ENCODE results near the gene GRIK4.
A peak's percentile ranks its signal among the peaks of the same experiment; 100 is the strongest.

GRIK4 gene

DNA sequence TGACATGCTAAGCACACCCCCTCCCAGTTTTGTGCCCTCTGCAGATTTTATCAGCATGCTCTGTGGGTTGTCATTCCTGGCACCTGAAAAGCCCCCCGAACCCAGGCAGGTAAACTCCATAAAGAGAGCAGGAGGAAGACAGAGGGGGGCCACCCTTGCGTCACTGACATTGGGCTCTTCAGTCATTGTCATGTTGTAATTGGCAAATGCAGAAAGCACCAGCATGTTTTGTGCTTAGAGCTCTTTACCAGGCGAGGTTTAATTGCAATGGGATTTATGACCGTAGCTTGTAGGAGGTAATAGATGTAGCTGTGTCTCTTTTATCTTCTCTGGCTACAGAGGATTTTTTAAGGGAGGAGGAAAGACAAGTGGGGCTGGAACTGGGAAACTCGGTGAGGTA is 201.7 kb downstream of the GRIK4 start:
- no peak for TF ChIP-seq Cebpa-rat (IDR thresholded peaks at IDR 0.05)
- Histone ChIP-seq H3K4me3 (no peak overlapping the region), H3K4me2 (peak overlapping the region; percentile 87), H3K27ac (peak overlapping the region; percentile 84), H3K9me3 (no peaks in the 10 kb centered on the region), H4K20me1 (no peaks in the 10 kb centered on the region), H3K9ac (peak overlapping the region; percentile 39; the same call in 1 of the 2 replicates), H3K27me3 (no peaks in the 10 kb centered on the region), H3K36me3 (no peaks in the 10 kb centered on the region), H3K4me1 (peaks cover 76% of the 10 kb centered on the region)

DNA sequence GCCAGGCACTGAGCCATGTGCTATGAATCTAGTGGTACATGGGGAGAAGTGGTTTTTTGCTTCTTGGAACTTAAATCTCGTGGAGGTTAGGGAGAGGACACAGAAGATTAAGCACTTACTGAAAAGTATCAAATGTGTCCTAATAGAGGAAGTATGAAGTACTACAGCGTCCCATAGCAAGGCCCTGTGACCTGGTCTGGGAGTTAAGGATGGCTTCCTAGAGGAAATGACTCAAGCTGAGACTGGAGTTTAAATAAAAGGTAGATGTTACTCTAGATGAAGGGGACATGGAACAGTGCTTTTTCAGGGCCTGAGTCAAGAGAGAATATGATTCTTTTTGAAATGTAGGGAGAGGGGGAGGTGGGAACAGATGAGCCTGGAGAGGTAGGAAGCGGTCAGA is 202.9 kb downstream of the GRIK4 start:
- no peaks in the 10 kb centered on the region for H3K27me3 ChIP-seq
- peak overlapping the region; percentile 87 for H3K4me2 ChIP-seq
- peaks cover 65% of the 10 kb centered on the region for H3K4me1 ChIP-seq
- H4K20me1 ChIP-seq = no peaks in the 10 kb centered on the region
- no peaks in the 10 kb centered on the region for H3K9me3 ChIP-seq
- no peaks in the 10 kb centered on the region for H3K36me3 ChIP-seq
- peak overlapping the region; percentile 76; the same call in 1 of the 2 replicates for H3K9ac ChIP-seq
- H3K27ac ChIP-seq = peak overlapping the region; percentile 84
- peak overlapping the region; percentile 61 for H3K4me3 ChIP-seq
- no peak for TF ChIP-seq Cebpa-rat (IDR thresholded peaks at IDR 0.05)

DNA sequence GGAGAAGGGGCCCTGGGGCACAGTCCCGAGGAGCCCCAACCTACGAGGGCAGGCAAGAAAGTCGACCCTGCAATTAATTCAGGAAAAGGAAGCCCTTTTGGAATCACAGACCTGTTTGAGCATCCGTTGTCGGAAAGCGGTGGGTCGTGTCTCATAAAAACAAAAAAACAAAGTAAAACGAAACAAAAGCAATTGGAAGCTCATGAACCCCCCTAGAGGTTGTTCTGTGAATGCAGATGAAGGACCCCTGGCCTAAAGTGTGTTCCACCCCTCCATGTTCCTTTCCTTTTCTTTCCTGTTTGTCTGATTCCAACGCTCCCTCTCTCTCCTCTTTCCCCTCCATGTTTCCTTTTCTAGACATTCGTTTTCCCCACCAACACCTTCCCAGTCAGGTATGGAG is 203.7 kb downstream of the GRIK4 start:
- no peak for TF ChIP-seq Cebpa-rat (IDR thresholded peaks at IDR 0.05)
- no peaks in the 10 kb centered on the region for H3K9me3 ChIP-seq
- peaks cover 57% of the 10 kb centered on the region for H3K4me1 ChIP-seq
- peak overlapping the region; percentile 84 for H3K27ac ChIP-seq
- H3K9ac ChIP-seq = peak overlapping the region; percentile 76
- no peaks in the 10 kb centered on the region for H3K27me3 ChIP-seq
- no peaks in the 10 kb centered on the region for H3K36me3 ChIP-seq
- H3K4me3 ChIP-seq = peak overlapping the region; percentile 61
- peak overlapping the region; percentile 87 for H3K4me2 ChIP-seq
- H4K20me1 ChIP-seq = no peaks in the 10 kb centered on the region

DNA sequence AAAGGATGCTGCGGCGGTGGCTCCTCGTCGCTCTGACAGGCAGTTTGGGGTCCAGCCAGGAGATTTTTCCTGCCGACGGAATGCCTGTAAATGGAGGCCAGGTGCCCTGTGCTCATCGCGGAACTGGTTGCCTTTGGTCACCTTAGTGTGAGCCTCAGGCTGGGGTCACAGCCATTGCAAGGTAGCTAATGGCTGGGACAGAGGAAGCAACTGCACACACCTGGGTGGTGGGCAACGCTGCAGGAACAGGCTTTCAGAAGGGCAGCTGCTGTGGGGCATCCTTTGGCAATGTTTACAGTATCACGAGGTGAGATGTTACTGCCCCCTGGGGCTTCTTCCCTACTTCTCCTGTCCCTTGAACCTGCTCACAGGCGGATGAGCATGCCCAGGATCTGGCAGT is 205.5 kb downstream of the GRIK4 start:
- H4K20me1 ChIP-seq = no peaks in the 10 kb centered on the region
- H3K4me1 ChIP-seq = peaks cover 39% of the 10 kb centered on the region
- TF ChIP-seq Cebpa-rat (IDR thresholded peaks at IDR 0.05) = no peak
- H3K4me2 ChIP-seq = no peak overlapping the region
- H3K9ac ChIP-seq = no peak overlapping the region
- no peak overlapping the region for H3K4me3 ChIP-seq
- H3K27me3 ChIP-seq = no peaks in the 10 kb centered on the region
- H3K36me3 ChIP-seq = no peaks in the 10 kb centered on the region
- H3K27ac ChIP-seq = no peak overlapping the region
- H3K9me3 ChIP-seq = no peaks in the 10 kb centered on the region

DNA sequence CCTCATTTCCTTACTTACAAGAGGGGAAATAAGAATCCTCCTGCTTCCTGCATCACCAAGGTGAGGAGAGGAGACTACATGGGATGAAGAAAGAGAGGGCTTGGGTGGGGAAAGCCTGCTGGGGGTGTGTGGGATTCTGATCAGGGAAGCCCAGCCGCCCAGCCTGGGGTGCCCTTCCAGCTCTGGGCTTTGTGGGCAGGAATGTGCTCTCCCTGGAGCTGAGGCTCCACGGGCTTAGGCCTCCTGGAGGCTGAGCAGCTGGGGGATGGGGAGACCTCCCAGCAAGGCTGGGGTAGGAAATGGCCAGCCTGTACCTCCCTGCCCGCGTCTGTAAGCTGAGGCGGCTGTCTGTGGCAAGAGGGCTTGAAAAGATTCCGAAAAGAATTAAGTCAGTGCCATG is 206.1 kb downstream of the GRIK4 start:
- no peak for TF ChIP-seq Cebpa-rat (IDR thresholded peaks at IDR 0.05)
- no peak overlapping the region for H3K4me3 ChIP-seq
- H3K27me3 ChIP-seq = no peaks in the 10 kb centered on the region
- peaks cover 33% of the 10 kb centered on the region for H3K4me1 ChIP-seq
- H3K9ac ChIP-seq = no peak overlapping the region
- H4K20me1 ChIP-seq = no peaks in the 10 kb centered on the region
- no peaks in the 10 kb centered on the region for H3K36me3 ChIP-seq
- no peaks in the 10 kb centered on the region for H3K9me3 ChIP-seq
- no peak overlapping the region for H3K4me2 ChIP-seq
- no peak overlapping the region; the same call in 1 of the 2 replicates for H3K27ac ChIP-seq

DNA sequence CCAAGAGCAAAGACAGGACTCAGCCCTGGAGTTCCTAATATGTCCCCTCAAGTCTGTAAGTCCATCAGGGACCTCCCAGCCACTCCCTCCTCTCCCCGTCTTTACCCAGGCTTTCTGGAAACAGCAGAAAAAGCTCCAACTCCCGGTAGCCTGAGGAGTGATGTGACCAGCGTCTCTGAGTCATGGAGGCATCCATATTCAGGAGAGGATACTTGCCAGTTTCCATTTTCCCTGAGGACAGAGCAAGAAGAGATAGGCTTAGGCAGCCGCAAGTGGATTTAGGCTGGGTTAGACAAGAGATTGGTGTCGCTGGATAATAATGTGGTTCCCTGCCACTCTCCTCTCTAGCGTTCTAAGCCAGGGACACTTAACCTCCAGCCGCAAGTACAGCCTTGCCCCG is 206.6 kb downstream of the GRIK4 start:
- H3K27ac ChIP-seq = no peak overlapping the region
- H3K9me3 ChIP-seq = no peaks in the 10 kb centered on the region
- no peaks in the 10 kb centered on the region for H3K27me3 ChIP-seq
- no peaks in the 10 kb centered on the region for H3K36me3 ChIP-seq
- peaks cover 28% of the 10 kb centered on the region for H3K4me1 ChIP-seq
- H4K20me1 ChIP-seq = no peaks in the 10 kb centered on the region
- no peak overlapping the region for H3K4me3 ChIP-seq
- no peak overlapping the region for H3K4me2 ChIP-seq
- TF ChIP-seq Cebpa-rat (IDR thresholded peaks at IDR 0.05) = no peak
- H3K9ac ChIP-seq = no peak overlapping the region

DNA sequence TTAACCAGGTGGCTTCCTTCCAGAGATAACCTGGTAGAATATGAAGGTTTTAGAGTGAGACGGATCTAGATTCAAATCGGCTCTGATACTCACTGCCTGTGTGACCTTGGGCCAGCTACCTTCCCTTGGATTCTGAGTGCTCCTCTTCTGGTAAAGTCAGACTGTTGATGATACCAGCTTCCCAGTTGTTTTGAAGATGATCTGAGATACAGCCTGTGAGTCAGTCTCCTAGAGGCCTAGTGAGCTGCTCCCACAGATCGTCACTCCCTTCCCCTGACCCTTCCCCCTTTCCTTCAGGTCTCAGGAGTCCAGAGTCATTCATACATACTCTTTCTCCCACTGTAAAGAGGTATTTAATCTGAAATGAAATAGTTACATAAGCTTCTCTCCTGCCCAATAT is 207.8 kb downstream of the GRIK4 start:
- Histone ChIP-seq H3K9me3 (no peaks in the 10 kb centered on the region; the same call in 1 of the 2 replicates), H3K4me3 (no peak overlapping the region), H4K20me1 (no peaks in the 10 kb centered on the region), H3K27ac (no peak overlapping the region), H3K27me3 (no peaks in the 10 kb centered on the region), H3K4me2 (no peak overlapping the region), H3K36me3 (no peaks in the 10 kb centered on the region), H3K4me1 (peaks cover 16% of the 10 kb centered on the region), H3K9ac (no peak overlapping the region)
- TF ChIP-seq Cebpa-rat (IDR thresholded peaks at IDR 0.05) = no peak

DNA sequence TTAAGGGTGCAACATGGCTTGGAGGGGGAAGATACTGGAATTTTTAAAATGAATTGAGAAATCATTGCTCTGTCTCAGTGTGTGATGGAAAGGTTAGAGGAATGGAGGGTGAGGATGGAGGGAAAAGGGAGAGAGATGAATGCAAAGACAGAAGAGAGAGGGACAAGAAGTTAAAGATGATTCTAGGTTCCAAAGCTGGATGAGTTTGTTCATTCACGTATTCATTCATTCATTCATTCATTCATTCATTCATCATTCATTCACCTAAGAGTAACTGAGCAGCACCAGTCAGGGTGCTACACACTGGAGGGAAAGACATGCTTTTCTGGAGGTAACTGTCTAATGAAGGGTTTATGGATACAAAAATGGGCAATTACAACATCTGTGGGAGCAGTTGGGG is 209.2 kb downstream of the GRIK4 start:
- Histone ChIP-seq H3K27me3 (no peaks in the 10 kb centered on the region), H3K4me3 (no peak overlapping the region), H3K36me3 (no peaks in the 10 kb centered on the region), H3K27ac (no peak overlapping the region), H3K4me1 (peaks cover 2% of the 10 kb centered on the region), H3K9me3 (peaks cover 8% of the 10 kb centered on the region), H4K20me1 (no peaks in the 10 kb centered on the region), H3K9ac (no peak overlapping the region), H3K4me2 (no peak overlapping the region)
- no peak for TF ChIP-seq Cebpa-rat (IDR thresholded peaks at IDR 0.05)

DNA sequence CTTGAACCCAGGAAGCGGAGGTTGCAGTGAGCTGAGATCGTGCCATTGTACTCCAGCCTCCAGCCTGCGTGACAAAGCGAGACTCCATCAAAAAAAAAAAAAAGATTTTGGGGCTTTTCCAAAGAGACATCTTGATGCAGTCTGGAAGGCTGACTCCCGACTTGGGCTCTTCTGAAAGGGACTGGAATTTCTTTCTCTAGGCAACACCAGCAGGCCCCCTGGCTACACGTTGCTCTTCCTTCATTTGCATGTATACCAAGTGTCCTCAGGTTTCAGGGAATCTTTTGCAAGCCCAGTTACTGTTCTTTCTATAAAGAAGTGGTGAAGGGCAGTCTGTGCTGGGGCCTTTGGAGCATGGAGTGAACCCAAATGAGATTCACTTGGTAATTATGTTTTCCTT is 211.0 kb downstream of the GRIK4 start:
- peaks cover 25% of the 10 kb centered on the region for H3K9me3 ChIP-seq
- no peaks in the 10 kb centered on the region for H3K27me3 ChIP-seq
- H3K36me3 ChIP-seq = no peaks in the 10 kb centered on the region
- H3K27ac ChIP-seq = no peak overlapping the region
- TF ChIP-seq Cebpa-rat (IDR thresholded peaks at IDR 0.05) = no peak
- no peak overlapping the region for H3K4me2 ChIP-seq
- no peaks in the 10 kb centered on the region for H3K4me1 ChIP-seq
- H4K20me1 ChIP-seq = no peaks in the 10 kb centered on the region
- no peak overlapping the region for H3K9ac ChIP-seq
- H3K4me3 ChIP-seq = no peak overlapping the region

DNA sequence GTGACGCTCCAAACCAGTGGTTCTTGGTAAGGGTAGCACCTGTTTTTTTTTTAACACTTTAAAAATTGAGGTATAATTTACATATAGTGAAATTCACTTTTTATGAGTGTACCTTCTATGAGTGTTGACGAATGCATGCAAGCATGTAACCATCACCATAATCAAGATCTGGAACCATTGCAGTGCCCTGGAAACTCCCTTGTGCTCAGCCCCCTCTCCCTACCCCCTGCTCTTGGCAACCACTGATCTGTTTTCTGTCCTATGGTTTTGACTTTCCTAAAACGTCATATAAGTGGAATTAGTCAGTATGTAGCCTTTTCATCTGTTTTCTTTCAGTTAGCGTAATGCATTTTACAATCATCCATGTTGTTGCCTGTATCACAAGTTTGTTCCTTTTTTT is 212.2 kb downstream of the GRIK4 start:
- Histone ChIP-seq H3K27ac (no peak overlapping the region), H3K27me3 (no peaks in the 10 kb centered on the region), H3K9ac (no peak overlapping the region), H3K4me2 (no peak overlapping the region), H3K9me3 (peaks cover 26% of the 10 kb centered on the region), H4K20me1 (no peaks in the 10 kb centered on the region), H3K4me1 (no peaks in the 10 kb centered on the region), H3K4me3 (no peak overlapping the region), H3K36me3 (no peaks in the 10 kb centered on the region)
- no peak for TF ChIP-seq Cebpa-rat (IDR thresholded peaks at IDR 0.05)

DNA sequence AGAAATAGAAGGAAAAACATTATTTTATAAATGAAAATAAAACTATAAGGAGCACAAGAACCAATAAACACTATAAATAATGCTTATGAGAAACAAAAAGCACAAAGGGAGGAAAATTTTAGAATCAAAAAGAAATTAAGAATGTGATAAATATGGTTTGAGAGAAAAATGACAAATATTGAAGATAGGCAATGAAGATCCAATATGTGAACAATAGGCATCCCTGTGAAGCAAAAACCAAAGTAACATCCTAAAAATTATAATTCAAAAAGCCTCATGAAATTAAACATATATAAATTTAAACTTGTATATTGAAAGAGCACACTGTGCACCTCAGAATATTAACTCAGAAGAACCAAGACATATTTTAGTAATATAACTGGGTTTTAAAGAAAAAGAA is 216.2 kb downstream of the GRIK4 start:
- no peak overlapping the region for H3K27ac ChIP-seq

More for the DNA sequence above, 216.2 kb downstream of the GRIK4 start:
- TF ChIP-seq Cebpa-rat (IDR thresholded peaks at IDR 0.05) = no peak
- H3K9ac ChIP-seq = no peak overlapping the region
- no peak overlapping the region for H3K4me3 ChIP-seq
- no peaks in the 10 kb centered on the region for H3K36me3 ChIP-seq
- H4K20me1 ChIP-seq = no peaks in the 10 kb centered on the region
- H3K9me3 ChIP-seq = peaks cover 29% of the 10 kb centered on the region
- no peaks in the 10 kb centered on the region for H3K27me3 ChIP-seq
- H3K4me1 ChIP-seq = no peaks in the 10 kb centered on the region
- no peak overlapping the region for H3K4me2 ChIP-seq
